Activated T-helper 1 cell treated with anti-CD3 and anti-CD28 coated beads, Interleukin-2, amount 50 U/mL, for 16 hours (primary cell): ENCODE data around the gene DAPP1.

ENCODE experiments used
- DNase-seq, 2 donors: peaks; one replicate each; pipeline ENCODE4 v3.0.0-alpha.2; 2020; ENCODE audit warnings: low read depth in 1 of 2, low spot score in 1 of 2

Gene DAPP1

GRCh38 chr4:99894998-99895397 is 78.4 kb downstream of the DAPP1 start:
- DNase-seq, result no peak

- DNase-seq, result no peak
Measured at GRCh38 chr4:99915449-99915848, 98.8 kb downstream of the DAPP1 start.

- no peak for DNase-seq
Measured at GRCh38 chr4:99917575-99917974, 100.9 kb downstream of the DAPP1 start.

- DNase-seq, result no peak
Measured at GRCh38 chr4:99918656-99919055, 102.0 kb downstream of the DAPP1 start.
